Measurements from ENCODE around the gene LCMT1. TPM values are rescaled to one million over a fixed set of nuclear protein-coding genes. Genes with fewer than 3 reads are reported as not detected.
"Not testable (repeated sequence)": the region's sequence is repeated elsewhere in the genome, so short reads cannot be mapped to it uniquely, and the experiment has no call there.

The LCMT1 gene
- total RNA-seq (10 to 100 TPM; 34.4 to 43.4 TPM), total RNA-seq (16.8 to 18.7 reads per million in 2 donors)

DNA sequence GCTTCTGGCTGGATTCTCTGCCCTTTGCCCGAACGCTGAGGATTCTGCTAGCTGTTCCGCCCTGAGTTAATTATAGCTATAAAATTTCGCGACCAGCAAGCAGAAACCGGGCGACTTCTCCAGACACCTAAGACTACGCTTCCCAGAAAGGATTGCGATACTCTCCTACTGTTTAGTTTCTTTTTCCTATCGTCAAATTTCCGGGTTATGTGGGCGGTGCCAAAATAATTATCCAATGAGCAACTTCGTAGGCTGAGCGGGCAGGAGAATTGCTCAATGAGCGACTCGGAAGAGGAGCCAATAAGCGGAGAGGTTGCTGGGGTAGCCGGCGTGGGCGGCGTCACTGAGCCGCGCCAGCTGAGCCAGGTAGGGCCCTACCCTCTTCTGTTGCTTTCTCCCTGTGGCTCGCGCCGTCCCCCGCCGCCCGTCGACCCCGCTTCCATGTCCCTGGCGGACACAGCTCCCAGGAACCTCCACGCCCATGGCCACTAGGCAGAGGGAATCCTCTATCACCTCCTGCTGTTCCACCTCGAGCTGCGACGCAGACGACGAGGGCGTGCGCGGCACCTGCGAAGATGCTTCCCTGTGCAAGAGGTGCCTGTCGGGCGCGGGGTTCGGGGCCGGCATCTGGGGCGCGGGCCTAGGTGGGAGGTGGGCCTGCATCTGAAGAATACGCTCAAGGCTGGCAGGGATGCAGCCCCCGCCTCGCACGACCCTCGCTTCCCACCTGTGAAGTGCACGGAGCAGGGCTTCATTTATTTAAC lies at the start of gene LCMT1:
Gene LCMT1 (plus strand): TSS at position 340 of the 764 bp plus-strand sequence. CDS start 142 bp downstream, at position 482.
- Mint-ChIP-seq H3K36me3 (ENCODE audit: low read depth) (peaks cover 9% of the 10 kb centered on the region), H3K27me3 (no peaks in the 10 kb centered on the region), H3K27ac (peak within 1 kb of the TSS; percentile 88), H3K4me1 (peaks cover 43% of the 10 kb centered on the region), H3K4me3 (peak within 1 kb of the TSS; percentile 93)
- DNase-seq: peak; percentile 78 to 86 (median 78)
- no peaks in the 10 kb centered on the region for H3K9me3 ChIP-seq (ENCODE audit: control insufficient read depth, low read length, poor library complexity, severe bottlenecking)
- peak; percentile 92 for ATAC-seq

GRCh38 chr16:25063102-25063501 lies 48.4 kb upstream of the LCMT1 start:
- H3K4me1 Mint-ChIP-seq: peaks cover 32% of the 10 kb centered on the region

DNA sequence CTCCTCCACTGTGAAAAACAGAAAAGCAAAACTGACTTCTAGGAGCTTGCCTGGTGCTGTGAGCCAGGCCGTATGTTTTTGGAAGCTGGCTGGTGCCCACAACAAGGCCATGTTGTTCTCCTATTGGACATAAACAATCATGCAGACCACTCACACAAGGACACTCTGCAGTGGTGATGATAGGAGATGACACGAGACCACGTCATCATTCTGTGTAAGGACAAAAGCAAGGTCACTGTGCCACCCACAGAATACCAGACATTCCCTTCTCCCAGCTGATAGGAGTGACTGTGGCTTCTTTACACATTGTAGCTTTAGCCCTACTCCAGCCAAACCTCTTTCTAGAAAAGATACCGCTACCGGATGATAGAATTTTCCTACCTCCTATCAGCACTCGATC lies 47.7 kb upstream of the LCMT1 start:
- no peaks in the 10 kb centered on the region for H3K27me3 Mint-ChIP-seq

More at GRCh38 chr16:25063102-25063501, 48.4 kb upstream of the LCMT1 start:
- no peaks in the 10 kb centered on the region for H3K36me3 Mint-ChIP-seq (ENCODE audit: low read depth)
- H3K9me3 ChIP-seq (ENCODE audit: control insufficient read depth, low read length, poor library complexity, severe bottlenecking): no peaks in the 10 kb centered on the region
- DNase-seq: no peak
- H3K27me3 Mint-ChIP-seq: no peaks in the 10 kb centered on the region
- H3K27ac Mint-ChIP-seq: peak overlapping the region; percentile 95
- H3K4me3 Mint-ChIP-seq: no peak overlapping the region
- no peak for ATAC-seq

DNA sequence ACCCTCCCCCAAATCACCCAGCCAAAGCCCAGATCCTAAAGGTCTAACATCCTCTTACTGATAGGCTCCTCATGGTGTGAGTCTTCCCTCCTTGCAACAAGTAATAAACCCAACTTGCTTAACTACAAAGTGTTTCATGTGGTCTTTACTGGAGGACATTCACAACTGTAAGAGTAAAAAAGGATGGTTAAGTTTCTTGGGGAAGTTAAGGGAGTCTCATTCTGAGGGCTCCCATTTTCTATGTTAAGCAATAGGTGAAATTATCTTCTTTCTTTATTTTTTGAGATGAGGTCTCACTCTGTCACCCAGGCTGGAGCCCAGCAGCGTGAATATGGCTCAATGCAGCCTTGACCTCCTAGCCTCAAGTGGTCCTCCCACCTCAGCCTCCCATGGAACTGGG lies 47.3 kb upstream of the LCMT1 start:
- H3K9me3 ChIP-seq (ENCODE audit: control insufficient read depth, low read length, poor library complexity, severe bottlenecking); DNase-seq; H3K27me3 Mint-ChIP-seq; H3K36me3 Mint-ChIP-seq (ENCODE audit: low read depth); H3K4me3 Mint-ChIP-seq; ATAC-seq: not testable (repeated sequence)
- Mint-ChIP-seq H3K4me1 (peaks cover 32% of the 10 kb centered on the region), H3K27ac (peak overlapping the region; percentile 14)

More for the DNA sequence above, 47.7 kb upstream of the LCMT1 start:
- Mint-ChIP-seq H3K36me3 (ENCODE audit: low read depth) (no peaks in the 10 kb centered on the region), H3K27ac (peak overlapping the region; percentile 14), H3K4me1 (peaks cover 32% of the 10 kb centered on the region), H3K4me3 (no peak overlapping the region)
- no peaks in the 10 kb centered on the region for H3K9me3 ChIP-seq (ENCODE audit: control insufficient read depth, low read length, poor library complexity, severe bottlenecking)
- ATAC-seq: no peak
- DNase-seq: no peak

DNA sequence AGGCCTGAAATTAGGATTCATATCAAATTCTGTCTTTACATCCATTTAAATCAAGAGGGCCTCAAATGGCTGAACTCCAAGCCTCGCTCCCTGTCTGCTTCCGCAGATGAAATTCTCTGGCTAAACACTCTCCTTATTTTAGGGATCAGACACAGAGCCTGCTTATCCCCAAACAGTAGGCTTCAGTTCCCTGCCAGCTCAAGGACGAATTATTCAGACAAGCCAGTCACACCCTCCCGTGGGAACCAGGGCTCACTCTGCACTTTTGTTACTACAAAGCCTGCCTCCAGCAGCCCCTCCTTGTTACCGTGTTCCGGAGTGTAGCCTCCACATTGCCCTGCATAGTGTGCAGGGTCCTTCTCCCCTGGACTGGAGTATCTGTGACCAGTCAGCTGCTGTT lies 46.6 kb upstream of the LCMT1 start:
- peak overlapping the region; percentile 14 for H3K27ac Mint-ChIP-seq
- no peak overlapping the region for H3K4me3 Mint-ChIP-seq
- DNase-seq (no peak), ATAC-seq (no peak)
- no peaks in the 10 kb centered on the region for H3K36me3 Mint-ChIP-seq (ENCODE audit: low read depth)
- H3K9me3 ChIP-seq (ENCODE audit: control insufficient read depth, low read length, poor library complexity, severe bottlenecking): no peaks in the 10 kb centered on the region
- peaks cover 32% of the 10 kb centered on the region for H3K4me1 Mint-ChIP-seq
- no peaks in the 10 kb centered on the region for H3K27me3 Mint-ChIP-seq

- DNase-seq: no peak
- H3K9me3 ChIP-seq (ENCODE audit: control insufficient read depth, low read length, poor library complexity, severe bottlenecking): no peaks in the 10 kb centered on the region
- no peaks in the 10 kb centered on the region for H3K36me3 Mint-ChIP-seq (ENCODE audit: low read depth)
- peak overlapping the region; percentile 32 for H3K27ac Mint-ChIP-seq
- no peak for ATAC-seq
- H3K4me3 Mint-ChIP-seq: no peak overlapping the region
- peaks cover 26% of the 10 kb centered on the region for H3K4me1 Mint-ChIP-seq
- H3K27me3 Mint-ChIP-seq: no peaks in the 10 kb centered on the region
Observed at GRCh38 chr16:25065899-25066298, 45.6 kb upstream of the LCMT1 start.

DNA sequence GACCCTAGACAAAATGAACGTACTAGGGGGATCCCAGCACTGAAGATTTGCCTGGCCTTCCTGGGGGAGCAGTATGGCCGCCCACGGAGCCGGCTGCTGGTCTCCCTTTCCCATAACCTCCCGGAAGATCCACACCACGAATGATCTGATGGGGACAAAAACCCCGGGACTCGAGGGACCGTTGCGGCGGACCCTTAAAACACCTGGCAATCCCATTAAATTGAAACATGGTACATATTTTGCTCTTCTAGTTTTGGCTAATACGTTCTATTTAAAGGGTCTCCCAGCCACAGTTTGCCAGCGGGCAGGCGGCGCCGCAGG lies 45.2 kb upstream of the LCMT1 start:
- no peaks in the 10 kb centered on the region for H3K36me3 Mint-ChIP-seq (ENCODE audit: low read depth)
- H3K4me3 Mint-ChIP-seq: peak overlapping the region; percentile 89
- no peak for ATAC-seq
- H3K4me1 Mint-ChIP-seq: peaks cover 21% of the 10 kb centered on the region
- H3K27me3 Mint-ChIP-seq: no peaks in the 10 kb centered on the region
- H3K9me3 ChIP-seq (ENCODE audit: control insufficient read depth, low read length, poor library complexity, severe bottlenecking): no peaks in the 10 kb centered on the region
- DNase-seq: no peak
- peak overlapping the region; percentile 32 for H3K27ac Mint-ChIP-seq

- H3K9me3 ChIP-seq (ENCODE audit: control insufficient read depth, low read length, poor library complexity, severe bottlenecking): no peaks in the 10 kb centered on the region
- peak; percentile 97 for ATAC-seq
- peak; percentile 63 to 80 (median 80) for DNase-seq
- H3K27me3 Mint-ChIP-seq: no peaks in the 10 kb centered on the region
- H3K4me1 Mint-ChIP-seq: peaks cover 17% of the 10 kb centered on the region
- H3K36me3 Mint-ChIP-seq (ENCODE audit: low read depth): no peaks in the 10 kb centered on the region
- peak overlapping the region; percentile 89 for H3K27ac Mint-ChIP-seq
- peak overlapping the region; percentile 89 for H3K4me3 Mint-ChIP-seq
Observed at GRCh38 chr16:25066747-25067631, 44.6 kb upstream of the LCMT1 start.

- no peaks in the 10 kb centered on the region for H3K9me3 ChIP-seq (ENCODE audit: control insufficient read depth, low read length, poor library complexity, severe bottlenecking)
- H3K27ac Mint-ChIP-seq: no peak overlapping the region
- no peak for ATAC-seq
- no peaks in the 10 kb centered on the region for H3K27me3 Mint-ChIP-seq
- no peak overlapping the region for H3K4me3 Mint-ChIP-seq
- DNase-seq: no peak
- no peaks in the 10 kb centered on the region for H3K4me1 Mint-ChIP-seq
- no peaks in the 10 kb centered on the region for H3K36me3 Mint-ChIP-seq (ENCODE audit: low read depth)
Observed at GRCh38 chr16:25073854-25074253, 37.7 kb upstream of the LCMT1 start.

- H3K9me3 ChIP-seq (ENCODE audit: control insufficient read depth, low read length, poor library complexity, severe bottlenecking): no peaks in the 10 kb centered on the region
- H3K4me3 Mint-ChIP-seq: no peak overlapping the region
- no peaks in the 10 kb centered on the region for H3K4me1 Mint-ChIP-seq
- ATAC-seq: no peak
- DNase-seq: no peak
- peaks cover 3% of the 10 kb centered on the region for H3K36me3 Mint-ChIP-seq (ENCODE audit: low read depth)
- peaks cover 7% of the 10 kb centered on the region for H3K27me3 Mint-ChIP-seq
- H3K27ac Mint-ChIP-seq: no peak overlapping the region
Observed at GRCh38 chr16:25078386-25078978, 33.1 kb upstream of the LCMT1 start.

- Mint-ChIP-seq H3K27ac (no peak overlapping the region), H3K4me1 (no peaks in the 10 kb centered on the region), H3K4me3 (no peak overlapping the region), H3K36me3 (ENCODE audit: low read depth) (peaks cover 3% of the 10 kb centered on the region), H3K27me3 (peaks cover 7% of the 10 kb centered on the region)
- no peak for DNase-seq
- ATAC-seq: no peak
- H3K9me3 ChIP-seq (ENCODE audit: control insufficient read depth, low read length, poor library complexity, severe bottlenecking): no peaks in the 10 kb centered on the region
Observed at GRCh38 chr16:25079637-25080378, 31.7 kb upstream of the LCMT1 start.

GRCh38 chr16:25080420-25081131 lies 31.0 kb upstream of the LCMT1 start:
- ATAC-seq (no peak), DNase-seq (no peak)
- Mint-ChIP-seq H3K4me3 (no peak overlapping the region), H3K27ac (no peak overlapping the region), H3K36me3 (ENCODE audit: low read depth) (peaks cover 3% of the 10 kb centered on the region), H3K27me3 (peaks cover 7% of the 10 kb centered on the region), H3K4me1 (no peaks in the 10 kb centered on the region)
- no peaks in the 10 kb centered on the region for H3K9me3 ChIP-seq (ENCODE audit: control insufficient read depth, low read length, poor library complexity, severe bottlenecking)
